T-helper 22 cell (primary cell): ENCODE results near the gene MACROD1.

Source experiments
- DNase-seq: peaks from one replicate; pipeline ENCODE4 v3.0.0-alpha.2; 2020; ENCODE audit warnings: low read depth

MACROD1 gene

DNA sequence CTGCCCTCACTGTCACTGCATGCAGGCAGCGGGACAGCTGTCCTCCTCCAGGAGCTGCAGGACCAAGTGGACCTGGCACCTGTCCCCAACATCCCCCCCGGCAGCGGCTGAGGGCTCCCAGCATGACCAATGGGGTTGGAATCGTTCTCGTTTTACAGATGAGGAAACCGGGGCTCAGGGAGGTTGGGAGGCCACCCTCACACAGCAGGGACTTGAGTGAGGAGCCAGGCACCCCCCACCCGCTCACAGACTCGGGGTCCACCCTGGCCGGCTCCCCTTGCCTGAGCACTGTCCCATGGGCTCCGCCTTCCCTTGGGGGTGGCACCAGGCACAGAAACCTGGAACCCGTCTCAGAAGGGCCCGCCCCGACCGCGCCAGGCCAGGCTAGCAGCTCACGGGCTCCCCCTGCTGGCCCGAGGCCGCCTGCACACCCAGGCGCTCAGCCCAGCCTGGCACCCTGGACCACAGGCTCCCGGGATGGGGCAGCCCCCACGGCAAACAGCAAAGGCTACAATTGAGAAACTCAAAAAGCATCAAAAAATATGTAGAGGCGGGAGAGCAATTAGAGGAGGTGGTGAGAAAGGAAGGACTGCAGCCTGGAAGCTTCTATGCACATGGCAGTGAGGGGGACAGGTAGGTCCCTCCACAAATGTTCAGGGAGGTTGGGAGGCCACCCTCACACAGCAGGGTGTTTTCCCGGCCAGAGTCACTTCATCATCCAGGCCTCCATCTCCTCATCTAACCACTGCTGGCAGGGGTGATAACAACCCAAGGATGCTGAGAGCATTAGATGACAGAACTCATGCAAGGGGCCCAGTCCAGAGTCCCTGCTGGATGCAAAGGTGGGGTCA, 12.8 kb downstream of the MACROD1 start:
- peak; percentile 30 for DNase-seq

DNA sequence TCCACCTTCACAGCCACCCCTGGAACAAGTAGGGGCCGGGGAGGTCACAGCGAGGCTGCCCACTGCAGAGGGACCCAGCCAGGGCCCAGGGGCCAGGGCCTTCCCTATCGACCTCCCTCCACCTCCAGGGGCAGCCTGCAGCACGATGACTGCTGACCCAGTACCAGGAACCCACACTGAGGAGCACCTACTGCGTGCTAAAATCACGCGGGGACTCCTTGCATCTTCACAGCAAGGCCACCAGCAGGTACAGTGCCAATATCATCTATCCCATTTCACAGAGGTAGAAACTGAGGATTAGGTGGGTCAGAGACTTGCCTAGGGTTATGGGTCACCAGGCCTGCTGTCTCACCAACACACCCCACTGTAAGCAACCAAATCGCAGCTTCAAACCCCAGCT, 14.6 kb downstream of the MACROD1 start:
- no peak for DNase-seq

DNA sequence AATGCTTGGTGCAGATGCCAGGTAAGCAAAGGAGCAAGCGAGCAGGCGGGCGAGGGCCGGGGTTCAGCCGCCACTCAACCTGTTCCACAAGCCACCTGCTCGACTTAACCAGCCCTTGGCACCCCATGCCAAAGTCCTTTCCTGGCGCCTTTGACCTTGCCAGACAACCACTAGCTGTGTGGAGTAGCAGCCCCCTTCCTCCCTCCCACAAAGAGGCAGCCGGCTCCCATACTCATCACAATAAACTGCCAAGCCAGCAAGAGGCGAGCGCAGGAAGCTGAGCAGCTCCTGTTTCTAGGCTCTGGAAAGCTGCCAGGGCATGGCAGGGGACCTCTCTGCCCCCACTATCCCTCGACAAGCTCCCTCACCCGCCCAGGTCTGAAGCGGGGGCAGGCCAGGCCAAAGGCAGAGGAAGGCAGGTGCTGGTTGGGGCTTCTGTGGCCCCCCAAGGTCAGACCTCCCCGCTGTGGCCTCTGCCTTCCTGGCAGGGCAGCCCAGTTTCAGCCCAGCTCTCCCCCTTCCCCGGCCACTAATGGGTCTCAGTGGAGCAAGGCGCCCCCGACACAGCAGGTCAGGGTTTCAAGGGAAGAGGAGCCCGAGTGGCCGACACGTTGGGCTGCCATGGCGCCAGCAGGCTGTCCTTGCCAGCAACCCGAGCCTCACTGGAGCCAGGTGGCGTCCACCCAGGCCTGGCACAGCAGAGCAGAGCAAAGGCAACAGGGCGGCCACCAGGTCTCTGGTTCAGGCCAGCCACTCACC, 15.3 kb downstream of the MACROD1 start:
- DNase-seq, result no peak

DNA sequence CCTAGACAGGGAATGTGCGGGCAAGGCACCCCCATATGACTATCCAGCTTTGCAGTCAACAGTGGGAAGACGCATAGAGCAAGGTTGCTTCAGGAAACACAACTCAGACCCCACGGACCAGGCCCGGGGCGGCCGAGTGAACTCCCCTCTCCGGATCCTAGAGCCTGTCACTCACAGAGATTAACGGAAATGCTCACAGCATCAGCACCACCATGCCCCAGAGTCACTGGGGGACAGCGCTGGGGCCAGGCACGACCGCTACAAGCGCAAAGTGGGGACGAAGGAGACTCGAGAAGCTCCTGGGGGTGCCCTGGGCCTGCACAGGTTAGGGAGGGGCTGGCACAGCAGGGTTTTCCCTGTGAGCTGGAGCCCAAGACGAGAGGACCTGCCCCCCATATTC, 15.9 kb downstream of the MACROD1 start:
- DNase-seq, result no peak

DNA sequence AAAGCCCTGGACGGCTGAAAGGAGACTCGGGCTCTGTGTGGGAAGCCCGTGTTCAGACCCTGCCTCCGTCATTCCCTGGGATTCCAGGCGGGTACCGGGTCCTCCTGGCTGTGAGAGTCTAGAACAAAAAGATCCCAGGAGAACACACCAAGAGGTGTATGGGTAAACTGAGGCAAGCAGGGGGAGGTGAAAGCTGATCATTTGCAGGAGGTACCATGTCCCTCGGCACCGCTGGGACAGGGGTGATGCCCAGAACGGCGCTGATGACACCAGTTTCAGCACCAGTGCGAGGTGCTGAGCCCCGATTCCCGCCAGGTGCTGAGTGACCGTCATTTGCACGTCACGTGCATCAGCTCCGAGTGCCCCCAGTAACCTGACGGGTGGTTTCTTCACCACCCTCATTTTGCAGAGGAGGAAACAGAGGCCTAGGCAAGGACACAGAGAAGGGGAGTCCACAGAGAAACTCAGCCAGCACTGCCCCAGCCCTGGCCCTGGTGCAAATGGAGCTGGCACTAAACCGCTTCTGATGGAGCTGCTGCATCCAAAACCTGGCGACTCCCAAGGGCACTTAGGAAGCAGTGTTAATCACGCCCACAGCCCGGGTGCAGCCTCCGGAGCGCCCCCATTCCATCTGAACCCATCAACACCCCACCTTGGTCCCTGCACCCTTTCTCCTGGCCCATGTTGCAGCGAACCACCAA, 16.8 kb downstream of the MACROD1 start:
- no peak for DNase-seq

DNA sequence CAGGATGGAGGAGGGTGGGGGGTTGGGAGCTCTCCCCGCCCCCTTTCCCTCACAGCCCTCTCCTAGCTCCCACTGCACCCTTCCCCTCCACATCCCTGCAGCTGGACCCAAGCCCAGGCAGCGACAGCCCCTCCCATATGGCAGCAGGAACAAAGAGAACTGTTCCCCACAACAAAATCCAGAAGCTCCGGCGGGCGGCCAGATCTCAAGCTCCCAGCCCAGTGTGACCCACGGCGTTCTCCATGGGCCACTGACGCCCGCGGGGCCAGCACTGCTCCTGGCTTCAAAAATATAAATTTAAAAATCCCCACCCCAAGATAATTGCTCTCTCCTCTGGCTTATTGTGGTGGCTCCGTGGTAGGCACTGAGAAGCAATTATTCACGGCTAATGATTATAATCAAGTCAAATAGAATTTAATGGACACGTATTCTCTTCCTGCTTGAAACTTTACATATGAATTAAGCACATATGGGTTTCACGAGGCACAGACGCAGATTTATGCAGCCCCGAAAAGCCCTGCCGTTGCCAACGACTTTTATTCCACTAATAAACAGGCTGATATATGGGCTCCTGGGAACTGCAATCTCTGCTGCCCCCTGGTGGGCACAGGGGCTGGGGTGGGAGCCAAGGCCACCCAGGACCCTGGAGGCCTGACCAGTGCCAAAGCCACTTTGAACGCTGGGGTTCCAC, 17.5 kb downstream of the MACROD1 start:
- DNase-seq, result peak; percentile 34

DNA sequence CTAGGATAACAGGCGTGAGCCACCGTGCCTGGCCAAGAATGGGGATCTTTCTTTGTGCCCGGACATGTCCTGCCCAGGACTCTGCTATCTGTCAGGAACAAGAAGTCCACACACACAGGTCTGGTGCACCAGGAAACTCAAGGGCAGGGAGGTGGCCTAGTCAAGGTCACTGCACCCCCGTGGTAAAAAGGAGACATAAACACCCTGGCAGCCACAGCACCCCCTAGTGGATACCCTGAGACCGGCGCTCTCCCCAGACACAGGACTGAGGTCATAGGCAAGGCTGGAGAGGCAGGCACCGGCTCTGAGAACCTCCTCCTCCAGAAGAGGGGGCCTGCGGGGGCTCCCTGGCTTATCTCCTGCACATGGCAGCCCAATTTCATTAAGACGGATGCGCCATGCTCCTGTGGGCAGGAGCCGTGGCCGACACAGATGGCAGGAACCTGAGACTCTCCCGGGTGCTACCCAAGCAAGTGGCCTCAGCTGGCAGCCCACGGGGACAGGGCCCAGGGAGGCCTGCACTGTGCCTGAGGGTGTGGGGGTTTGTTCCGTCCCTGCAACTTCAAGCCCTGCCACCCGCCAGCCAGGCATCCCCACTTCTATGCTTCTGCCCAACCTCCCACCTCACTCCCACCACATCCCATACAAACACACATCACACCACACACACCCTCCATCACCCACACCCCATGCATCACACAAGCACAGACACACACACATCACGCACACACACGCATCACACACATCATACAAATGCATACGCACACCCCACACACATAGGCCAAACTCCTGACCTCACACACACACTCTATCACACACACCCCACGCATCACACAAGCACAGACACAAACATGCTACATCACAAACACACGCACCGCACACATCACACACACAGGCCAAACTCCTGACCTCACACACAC, 19.6 kb downstream of the MACROD1 start:
- no peak for DNase-seq

DNA sequence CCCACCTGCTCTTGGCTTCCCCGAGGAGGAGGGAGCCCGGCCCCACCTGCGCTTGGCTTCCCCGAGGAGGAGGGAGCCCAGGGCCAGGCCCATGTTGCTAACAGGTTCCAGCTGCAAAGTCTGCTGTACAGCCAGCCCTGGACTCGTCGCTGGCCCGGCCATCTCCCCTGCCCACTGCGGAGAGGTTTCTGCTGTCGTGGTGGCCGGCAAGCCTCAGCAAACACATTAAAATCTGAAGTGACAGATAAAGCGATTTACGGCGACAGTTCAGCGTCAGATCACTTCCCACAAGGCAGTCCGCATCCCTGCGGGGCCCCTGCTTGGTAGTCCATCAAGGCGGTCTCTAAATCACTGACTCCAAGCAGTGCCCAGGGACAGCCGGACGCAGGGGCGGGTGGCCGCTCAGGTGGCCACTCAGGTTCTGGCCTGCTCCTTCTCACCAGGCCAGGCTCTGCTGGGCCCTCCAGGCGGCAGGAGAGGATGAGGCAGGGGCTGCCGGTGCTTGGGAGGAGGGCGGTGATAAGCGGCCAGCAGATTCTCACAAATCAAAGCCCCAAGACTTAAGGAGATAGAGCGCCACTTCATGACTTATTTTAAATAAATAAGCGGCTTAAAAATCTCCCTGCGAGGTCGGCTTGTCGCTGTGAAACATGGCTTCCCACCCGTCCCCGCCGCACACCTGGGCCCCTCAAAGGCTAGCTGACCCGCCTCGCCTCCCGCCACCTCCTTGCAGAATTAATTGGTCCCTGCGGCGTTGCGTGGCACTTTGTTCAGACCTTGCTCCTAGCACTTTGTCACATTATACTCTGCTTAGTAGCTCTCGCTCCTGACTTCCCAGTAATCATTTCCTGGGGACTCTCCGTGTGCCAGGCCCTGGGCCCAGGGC, 21.1 kb downstream of the MACROD1 start:
- no peak for DNase-seq

DNA sequence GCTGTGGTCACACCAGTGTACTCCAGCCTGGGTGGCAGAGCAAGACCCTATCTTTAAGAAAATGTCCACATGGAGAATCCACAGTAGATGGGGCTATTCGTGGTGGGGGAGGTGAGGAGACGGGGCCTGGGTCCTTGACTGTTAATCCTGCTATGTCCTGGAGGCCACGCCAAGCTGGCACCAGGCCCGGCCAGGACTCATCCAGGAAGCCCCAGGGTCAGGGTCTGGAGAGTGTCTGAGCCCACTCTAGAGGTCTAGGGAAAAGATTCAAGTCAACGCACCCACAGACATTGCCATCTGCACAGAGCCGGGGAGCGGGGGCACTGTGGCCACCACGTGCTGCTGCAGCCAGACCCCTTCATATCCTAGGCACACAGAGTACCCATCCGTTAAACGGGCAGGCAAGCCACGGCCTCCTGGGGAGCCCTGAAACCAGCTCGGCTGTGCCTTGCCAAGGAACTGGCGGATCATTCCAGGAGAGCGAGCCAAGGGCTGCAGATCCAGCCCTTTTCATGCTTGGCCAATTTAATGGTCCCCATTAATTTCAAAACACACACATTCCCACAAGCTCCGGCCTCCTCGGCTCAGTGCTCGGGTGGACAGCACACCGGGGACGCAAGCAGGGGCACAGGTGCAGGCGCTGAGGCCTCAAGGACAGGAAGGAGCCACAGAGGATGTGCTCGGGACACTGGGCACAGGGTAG, 24.7 kb downstream of the MACROD1 start:
- no peak for DNase-seq

DNA sequence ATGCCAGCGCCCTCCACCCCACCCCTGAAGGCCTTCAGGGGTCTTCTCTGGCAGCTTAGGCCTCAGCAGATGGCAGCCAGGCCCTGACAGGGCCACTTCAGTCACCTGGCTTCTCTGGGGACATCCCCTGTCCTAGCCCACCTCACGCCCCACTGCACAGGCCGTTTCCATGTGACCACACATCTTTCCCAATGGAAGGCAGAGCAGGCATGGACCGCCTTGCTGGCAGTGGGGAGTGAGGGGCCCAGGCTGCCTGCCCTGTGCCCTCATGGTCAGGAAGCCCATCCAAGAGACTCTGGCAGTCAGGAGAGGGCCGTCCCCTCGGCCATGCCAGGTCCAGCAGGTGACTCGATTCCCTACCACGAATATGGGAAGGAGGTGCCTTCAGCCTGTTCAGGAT, 25.8 kb downstream of the MACROD1 start:
- no peak for DNase-seq

DNA sequence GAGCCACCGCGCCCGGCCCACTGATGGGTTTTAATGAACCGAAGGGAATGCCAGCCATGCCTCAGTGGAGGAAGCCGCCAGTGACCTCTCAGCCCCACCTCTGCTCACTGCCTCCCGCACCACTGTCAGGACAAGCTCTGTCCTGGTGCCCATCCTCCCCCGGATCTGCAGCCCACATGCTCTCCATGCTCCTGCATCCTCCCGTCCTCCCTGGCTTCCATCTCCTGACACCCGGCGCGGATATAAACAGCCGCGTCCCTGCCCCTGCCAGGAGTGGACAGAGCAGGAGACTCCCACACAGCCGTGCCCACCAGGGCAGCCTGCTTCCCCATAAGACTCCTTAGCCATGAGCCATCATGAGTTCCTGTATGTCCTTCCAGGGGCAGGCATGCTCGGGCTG, 26.9 kb downstream of the MACROD1 start:
- no peak for DNase-seq

DNA sequence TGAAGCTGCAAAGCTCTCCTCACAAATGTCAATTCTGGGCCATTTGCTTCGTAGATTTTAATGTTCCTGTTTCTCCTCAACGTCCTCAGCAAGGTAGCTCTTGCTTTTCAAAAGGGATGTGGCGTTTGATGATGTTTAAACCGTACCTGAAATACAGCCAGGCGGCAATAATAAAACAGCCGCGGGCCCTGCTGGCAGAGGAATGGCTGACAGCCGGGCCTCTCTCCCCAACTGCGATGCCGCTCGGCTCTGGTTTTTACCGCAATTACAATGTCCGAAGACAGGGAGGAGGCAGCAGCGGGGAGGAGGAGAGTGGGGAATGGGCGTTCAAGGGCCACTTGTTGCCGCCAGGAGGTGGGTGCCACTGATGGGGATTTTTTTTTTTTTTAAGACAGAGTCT, 27.5 kb downstream of the MACROD1 start:
- no peak for DNase-seq

DNA sequence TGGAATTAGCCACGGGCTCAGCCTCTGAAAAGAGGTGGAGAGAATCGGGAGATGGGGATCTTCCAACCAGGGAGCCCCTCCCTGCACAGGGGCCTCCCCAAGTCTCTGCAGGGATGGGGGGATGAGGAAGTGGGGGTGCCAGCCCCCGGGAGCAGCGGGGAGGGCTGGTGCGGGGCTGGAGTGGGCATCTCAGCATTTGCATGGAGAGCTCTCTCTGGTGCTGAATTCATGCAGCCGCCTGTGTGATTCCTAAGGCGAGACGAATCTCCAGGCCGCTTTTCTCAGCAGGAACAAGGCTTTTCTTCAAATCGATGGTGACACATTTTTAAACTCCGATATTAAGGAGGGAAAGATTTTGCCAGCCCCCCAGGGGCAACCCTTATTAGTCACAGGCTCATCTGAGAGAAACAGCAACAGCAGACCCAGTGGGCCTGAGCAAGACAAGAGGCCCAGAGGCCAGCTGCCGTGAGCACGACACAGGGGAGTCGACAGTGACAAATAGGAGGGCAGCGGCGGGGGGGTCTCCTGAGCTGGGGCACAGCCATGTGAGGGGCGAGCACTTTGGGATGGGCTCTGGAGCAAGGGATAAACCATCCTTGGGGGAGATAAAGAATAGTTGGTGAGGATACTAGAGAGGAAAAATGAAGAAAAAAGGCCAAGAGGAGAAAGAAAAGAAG, 29.0 kb downstream of the MACROD1 start:
- no peak for DNase-seq

DNA sequence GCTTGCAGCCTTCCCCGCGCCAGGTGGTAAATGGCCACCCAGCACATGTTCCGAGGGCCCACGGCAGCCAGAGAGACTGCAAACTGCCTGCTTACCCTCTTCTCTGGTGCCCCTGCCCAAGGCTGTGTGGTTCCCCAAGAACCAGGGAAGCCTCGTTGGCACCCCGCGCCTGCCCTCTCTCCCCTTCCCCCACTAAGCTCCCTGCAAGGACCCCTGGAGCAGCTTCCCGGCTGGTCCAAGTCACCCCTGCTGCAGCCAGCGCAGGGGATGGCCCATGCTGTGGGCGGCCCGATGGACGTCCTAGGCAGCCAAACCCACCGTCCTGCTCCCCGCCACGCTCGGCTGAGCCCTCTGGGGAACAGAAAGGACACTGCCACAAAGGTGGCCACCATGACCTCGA, 30.2 kb downstream of the MACROD1 start:
- DNase-seq, result no peak

DNA sequence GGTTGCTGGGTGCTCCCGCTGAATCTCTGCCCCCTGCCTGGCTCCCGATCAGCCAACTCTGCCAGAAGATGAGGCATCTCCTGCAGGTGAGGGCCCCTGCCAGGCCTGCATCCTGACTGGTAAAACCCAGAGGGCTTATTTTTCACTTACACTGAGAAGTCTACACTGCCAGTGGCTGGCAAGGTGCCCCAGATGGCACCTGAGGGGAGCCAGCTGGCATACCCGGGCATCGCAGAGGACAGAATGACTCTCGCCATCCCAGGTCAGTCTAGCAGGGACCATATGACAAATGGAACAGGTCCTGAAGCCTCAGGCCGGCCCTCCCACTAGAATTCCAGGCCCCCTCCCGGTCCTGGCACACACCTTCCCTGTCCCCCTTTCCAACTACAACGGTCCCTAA, 30.9 kb downstream of the MACROD1 start:
- DNase-seq, result no peak

DNA sequence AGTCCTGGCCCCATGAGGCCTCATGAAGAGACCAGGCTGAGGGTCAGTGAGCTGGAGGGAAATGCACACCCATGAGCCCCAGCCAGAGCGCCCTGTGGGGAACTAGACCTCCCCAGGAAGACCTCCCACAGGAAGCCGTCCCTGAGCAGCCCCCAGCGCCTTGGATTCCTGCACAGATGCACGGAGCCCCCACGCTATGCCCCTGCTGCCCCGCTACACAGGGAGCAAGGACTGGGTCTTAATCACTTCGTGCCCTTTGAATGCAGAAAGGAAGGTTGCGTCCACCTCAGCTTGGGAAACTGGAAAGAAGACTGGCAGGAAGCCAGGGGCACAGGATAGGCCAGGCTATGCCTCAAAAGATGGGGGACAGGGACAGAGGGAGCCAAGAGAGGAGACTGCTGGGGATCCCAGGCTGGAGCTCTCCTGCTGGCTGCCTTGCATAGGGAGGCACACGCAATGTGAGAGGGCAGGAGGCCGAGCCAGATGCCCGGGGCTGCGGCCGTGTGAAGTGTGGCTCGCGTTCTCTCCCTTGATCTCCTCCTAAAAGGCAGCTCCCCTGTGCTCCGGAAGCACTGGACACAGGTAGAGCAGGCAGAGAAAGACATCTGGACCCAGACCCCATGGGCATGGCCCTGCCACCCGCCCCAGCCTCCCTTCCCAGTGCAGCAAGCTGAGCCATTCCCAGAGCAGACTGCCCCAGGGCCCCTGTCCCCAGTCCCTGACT, 32.8 kb downstream of the MACROD1 start:
- no peak for DNase-seq

DNA sequence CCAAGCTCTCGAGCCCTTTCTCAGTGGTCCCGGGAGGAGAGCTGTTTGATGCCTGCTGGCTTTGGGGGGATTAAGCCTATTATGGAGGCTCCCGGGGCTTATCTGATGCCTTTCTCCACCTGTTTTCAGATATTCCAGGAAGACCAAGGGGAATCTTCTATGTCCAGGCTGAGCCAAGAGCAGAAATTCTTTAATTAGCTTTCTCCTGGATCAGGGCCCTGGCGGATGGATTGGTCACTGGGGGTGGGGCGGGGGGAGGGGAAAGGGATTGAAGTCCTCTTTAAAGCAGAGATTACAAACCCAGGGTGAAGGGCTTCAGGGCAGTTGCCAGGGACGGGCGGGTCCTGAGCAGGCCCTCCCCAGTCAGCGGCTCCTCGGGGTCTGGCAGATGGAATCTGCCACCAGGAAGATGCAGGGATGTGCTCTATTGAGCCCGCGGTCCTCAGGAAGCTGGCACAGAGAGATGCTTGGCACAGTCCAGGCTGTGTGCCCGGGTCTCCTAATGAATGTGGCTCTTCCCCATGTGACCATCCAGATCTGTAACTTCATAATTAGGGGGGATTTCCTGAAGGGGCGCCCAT, 33.6 kb downstream of the MACROD1 start:
- no peak for DNase-seq

DNA sequence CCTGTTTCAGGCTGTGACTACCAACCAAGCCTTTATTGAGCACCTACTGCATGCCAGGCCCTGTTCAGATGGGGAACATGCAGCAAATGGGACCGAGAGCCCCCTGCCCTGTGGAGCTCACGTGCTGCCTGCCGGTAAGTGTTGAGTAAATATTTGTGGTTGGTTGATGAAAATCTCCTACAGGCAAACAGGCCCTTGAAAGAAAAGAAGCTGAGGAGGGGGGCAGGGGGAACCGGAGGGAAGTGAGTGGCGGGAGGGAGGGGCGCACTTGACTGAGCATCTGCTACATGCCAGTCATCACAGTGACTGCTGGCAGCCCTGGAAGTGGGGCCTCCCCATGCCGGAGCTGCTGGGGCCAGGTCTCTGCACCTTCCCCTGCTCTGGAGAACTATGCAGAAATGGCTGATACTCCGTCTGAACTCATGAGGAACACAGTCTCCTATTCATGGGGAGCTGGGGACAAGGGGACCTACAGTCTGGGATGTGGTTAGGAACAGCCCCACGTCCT, 34.2 kb downstream of the MACROD1 start:
- no peak for DNase-seq
